Endometrial microvascular endothelial cells (primary cell): ENCODE measurements around the gene CFHR5. TPM values are rescaled to one million over a fixed set of nuclear protein-coding genes. Genes with fewer than 3 reads are reported as not detected.
"Not testable (repeated sequence)": the region's sequence is repeated elsewhere in the genome, so short reads cannot be mapped to it uniquely, and the experiment has no call there.

Source experiments
- in situ Hi-C: cut with HindIII; loops from 2 replicates; pipeline ENCODE4 v1.10.0; 2017; ENCODE audit warnings: low sequenced_read_pairs, low pct_unique_long_range_greater_than_20kb; ENCODE audit errors: inconsistent ontology term
- total RNA-seq: library from RNA; depleted of rRNA; stranded (reverse); fragments of >200 nt; gene quantifications from one replicate; pipeline ENCODE4 v1.2.3, GENCODE V29; 2015; ENCODE audit errors: inconsistent ontology term

The CFHR5 gene
- total RNA-seq, 1 donor from 2014 or later = not detected

DNA sequence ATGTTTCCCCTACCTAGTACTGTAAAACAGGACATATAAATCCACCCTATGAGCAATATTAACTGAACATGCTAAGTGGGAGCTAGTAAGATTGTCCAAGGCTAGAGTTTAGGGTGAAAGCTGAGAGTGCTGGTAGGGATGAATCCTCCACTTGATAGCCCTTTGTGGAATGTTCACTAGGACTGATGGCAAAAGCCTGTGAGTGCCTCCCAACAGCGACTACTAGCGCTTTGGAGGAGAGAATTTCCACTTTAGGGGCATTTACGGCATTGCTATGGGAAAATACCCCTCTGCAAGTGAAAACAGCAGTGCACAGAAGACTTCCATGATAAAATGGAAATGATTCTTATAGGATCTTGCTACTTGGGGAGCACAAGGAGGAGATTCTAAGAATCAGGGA, 35.9 kb downstream of the CFHR5 start:
- in situ Hi-C loops = no loop called here

DNA sequence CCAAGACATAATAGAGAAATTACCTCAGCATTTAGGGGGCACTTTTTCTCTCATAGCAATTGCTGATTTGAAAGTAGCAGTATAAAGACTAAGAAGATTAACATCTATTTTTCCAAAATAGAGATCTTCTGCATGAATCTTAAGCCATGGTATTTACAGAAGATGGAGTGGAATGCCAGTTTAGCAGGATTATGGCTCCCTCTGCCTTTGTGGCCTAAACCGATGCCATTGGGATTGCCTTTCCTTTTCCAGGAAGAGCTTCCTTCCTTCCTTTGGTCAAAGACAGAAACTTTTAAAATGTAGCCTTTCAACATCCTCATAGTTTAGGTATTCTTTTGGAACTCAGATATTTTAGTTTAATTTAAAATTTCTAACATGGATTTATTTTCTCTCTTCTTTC, 39.4 kb downstream of the CFHR5 start:
- in situ Hi-C loops = no loop called here

DNA sequence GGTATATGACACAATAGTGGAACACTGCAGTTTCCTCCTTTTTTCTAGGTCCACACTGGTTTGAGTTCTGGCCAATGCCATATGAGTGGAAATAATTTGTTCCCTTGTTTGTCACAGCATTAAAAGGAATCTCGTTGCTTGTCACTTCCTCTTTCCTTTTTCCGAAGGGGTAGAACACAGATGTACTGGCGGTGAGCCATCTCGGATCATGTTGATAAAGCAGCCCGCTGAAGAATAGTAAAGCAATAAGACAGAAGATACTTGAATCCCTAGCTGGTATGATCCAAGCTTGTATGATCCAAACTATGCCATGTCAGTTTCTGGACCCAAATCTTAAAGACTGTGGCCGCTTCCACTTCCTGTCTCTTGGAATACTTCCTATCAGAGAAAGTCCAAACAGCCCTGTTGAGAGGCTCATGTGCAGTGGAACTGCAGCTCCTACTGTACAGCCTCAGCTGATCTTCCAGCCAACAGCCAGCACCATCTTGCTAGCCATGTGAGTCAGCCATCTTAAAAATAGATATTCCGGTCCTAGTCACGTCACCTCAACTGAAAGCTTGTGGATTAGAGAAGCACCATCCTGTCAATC, 40.3 kb downstream of the CFHR5 start:
- in situ Hi-C loops = no loop called here

DNA sequence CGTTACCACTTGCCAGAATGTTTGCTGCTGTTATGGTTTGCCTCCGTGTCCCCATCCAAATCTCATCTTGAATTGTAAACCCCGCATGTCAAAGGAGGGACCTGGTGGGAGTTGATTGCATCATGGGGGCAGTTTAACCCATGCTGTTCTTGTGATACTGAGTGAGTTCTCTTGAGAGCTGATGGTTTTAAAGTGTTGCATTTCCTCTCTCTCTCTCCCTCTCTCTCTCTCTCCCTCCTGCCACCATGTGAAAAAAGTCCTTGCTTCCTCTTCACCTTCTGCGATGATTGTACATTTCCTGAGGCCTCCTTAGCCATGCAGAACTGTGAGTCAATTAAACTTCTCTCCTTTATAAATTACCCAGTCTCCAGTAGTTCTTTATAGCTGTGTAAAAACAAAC, 44.4 kb downstream of the CFHR5 start:
- in situ Hi-C loops = no loop called here

DNA sequence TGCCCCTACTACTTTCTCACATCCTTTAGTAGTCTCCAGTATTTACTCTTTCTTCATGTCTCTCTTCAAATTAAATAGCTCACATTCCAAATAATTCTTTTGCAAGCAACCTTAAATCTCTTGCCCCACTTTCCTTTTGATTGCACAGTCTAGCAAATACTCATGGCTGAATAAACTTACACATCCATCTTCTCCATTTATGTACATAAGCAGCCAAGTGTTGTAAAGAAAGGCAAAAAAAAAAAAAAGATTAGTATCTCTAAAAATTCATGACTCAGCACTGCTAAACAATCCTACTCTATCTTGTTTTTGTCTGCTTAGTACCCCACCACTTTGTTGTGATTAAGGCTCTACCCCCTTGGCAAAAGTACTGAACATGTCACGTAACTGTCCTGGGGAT, 47.1 kb downstream of the CFHR5 start:
- in situ Hi-C loops = no loop called here

DNA sequence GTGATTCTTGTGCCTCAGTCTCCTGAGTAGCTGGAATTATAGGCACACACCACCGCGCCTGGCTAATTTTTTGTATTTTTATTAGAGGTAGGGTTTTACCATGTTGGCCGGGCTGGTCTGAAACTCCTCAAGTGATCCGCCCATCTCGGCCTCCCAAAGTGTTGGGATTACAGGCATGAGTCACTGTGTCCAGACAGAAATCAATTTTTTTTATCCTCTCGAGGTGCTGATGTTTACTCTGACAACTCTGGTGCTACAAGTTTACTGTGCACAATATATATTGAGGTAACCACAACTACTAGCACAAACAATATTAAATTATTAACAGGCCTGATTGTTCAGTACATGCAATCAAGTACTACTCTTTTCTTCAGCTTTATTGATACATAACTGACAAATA, 50.0 kb downstream of the CFHR5 start:
- in situ Hi-C loops = no loop called here

DNA sequence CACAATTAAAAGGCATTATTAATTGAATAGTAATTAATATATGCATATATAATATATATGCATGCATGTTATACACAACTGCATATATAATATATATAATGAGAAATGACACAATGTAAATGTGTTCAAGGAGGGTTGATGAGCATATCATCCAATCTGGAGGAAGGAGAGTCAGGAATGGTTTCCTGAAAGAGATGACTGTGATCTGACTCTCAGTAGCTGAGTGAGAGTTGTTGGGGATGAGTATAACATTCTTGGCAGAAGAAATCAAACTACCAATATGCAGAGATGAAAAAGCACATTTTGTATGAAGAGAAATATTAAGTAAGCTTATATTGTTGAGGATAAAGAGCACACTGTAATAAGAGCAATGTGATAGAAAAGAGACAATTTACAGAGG, 52.4 kb downstream of the CFHR5 start:
- in situ Hi-C loops = no loop called here

DNA sequence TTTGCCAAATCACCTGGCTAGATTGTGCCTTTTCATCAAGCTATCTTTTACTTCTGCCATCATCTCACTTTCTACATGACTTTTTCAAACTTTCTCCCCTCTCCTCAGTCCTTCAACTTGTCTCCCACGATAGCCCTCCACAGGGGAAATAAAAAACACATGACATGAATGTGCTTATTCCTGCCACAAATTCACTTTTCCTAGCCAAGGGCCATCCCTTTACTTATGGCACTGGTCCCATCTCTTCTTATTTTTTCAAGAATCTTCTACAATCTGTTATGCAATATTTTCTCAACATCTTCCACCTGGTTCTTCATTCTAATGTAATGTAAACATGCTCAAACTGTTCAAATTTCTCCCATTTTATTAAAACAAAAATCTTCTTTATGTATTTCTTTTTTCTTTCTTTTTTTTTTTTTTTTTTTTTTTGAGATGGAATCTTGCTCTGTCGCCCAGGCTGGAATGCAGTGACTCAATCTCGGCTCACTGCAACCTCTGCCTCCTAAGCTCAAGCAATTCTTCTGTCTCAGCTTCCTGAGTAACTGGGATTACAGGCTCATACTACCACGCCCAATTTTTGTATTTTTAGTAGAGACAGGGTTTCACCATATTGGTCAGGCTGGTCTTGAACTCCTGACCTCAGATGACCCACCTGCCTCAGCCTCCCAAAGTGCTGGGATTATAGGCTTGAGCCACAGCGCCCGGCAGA, 57.4 kb downstream of the CFHR5 start:
- in situ Hi-C loops = not testable (repeated sequence)

DNA sequence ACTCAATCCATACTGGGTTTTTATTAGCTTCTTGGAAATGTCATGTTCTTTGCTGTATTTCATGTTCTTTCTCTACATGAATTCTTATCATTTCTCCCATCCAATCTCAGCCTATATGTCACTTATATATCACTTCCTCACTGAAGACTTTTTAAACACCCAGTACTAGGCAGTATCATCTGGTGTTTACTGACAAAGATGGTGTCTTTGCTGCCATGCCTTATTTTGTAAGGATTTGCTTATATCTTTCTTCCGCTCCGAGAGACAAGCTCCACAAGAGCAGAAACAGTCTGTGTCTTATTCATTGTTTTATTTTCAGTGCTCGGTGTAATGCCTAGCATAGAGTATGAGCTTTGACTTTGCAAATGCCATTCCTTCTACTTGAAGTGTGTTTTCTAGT, 59.5 kb downstream of the CFHR5 start:
- in situ Hi-C loops = no loop called here

DNA sequence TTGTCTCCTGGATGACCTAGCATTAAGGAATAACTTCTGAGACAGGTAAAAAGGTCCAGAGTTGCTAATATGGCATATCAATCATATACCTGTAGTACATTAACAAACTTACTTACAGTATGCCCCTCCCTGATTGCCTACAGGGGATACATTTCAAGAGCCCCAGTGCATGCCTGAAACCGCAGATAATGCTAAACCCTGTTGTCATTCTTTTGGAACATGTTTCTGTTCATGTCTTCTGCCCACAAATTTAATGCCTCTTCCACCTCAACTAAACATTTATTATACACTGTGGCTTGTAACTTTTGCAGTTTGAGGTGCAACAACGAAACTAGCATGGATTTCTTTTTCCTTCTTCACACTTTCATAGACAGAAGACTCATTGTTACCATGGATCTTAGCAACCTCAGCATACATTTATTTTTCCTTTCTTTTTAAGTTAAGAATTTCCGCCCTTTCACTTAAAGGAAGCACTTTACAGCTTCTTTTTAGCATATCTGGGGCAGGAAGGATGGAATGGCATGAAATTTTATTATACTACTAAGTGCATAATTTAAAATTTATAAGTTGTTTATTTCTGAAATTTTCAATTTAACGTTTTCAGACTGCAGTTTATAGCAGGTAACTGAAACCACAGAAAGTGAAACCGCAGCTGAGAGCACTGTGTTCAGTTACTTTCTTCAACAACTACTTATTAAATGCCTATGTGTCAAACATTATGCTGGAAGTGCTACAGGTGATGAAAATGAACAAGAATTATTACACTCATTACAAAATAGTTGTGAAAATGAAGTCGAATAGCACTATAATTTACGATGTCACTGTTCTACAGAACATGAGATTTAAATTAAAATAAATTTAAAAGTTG, 64.4 kb downstream of the CFHR5 start:
- in situ Hi-C loops = no loop called here

DNA sequence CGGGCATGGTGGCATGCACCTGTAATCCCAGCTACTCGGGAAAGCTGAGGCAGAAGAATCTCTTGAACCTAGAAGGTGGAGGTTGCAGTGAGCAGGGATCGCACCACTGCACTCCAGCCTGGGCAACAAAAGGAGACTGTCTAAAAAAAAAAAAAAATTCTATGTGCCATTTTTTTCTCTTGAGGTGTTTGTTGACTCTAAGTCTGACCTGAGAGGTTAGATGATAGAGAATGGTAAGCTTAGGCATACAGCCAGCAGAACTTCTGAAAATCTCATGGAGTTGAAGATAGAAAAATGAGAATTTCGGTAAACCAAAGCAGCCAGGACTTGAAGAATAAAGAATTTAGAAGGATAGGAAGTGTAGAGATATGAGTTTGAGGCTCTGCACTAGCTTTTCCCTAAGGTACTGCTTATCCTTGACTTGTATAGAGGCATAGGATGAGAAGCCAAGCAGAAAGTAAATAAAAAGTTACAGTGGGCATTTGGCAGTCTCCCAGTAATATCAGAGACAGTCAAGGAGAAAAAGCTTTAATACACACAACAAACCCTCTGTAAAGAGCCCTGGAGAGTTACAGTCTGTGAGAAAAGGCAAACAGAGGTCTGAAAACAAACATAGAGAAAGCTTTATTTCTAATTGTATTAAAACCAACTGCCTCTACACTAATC, 65.5 kb downstream of the CFHR5 start:
- in situ Hi-C loops = no loop called here

DNA sequence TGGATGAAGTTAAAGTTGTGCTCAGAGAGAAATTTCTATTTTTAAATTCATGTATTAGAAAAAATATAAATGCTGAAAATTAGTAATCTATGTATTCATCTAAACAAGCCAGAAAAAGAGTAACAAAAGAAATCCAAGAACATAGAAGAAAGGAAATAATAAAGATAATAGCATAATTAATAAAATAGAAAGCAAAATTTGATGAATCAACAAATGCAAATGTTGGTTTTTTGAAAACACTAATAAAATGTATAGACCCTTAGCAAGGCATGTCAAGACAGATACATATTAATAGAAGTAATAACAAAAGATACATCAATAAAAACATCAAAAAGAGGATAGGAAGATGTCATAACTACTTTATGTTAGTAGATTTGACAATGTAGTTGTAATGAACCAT, 71.7 kb downstream of the CFHR5 start:
- in situ Hi-C loops = no loop called here

Other genes starting within 250 kb of the CFHR5 start
- gene CFHR3, start 202.7 kb upstream of the CFHR5 start, total RNA-seq = not detected
- gene CFHR1, start 157.8 kb upstream of the CFHR5 start, total RNA-seq = not detected
- gene CFHR4, start 89.5 kb upstream of the CFHR5 start, total RNA-seq = not detected
- gene CFHR2, start 33.8 kb upstream of the CFHR5 start, total RNA-seq = not detected
- not detected for gene F13B, start 89.7 kb downstream of the CFHR5 start, total RNA-seq
- 51.4 TPM for gene ASPM, start 169.1 kb downstream of the CFHR5 start, total RNA-seq
- gene ZBTB41, start 223.7 kb downstream of the CFHR5 start, total RNA-seq = 2.5 TPM